ENCODE results near the gene SKI.

Gene SKI

GRCh38 chr1:2229911-2230731 lies 2.0 kb downstream of the SKI start:
- DNase-seq (ENCODE audit: low read depth): no peak
- H3K4me3 ChIP-seq (ENCODE audit: control insufficient read depth, low read depth, low read length): peak overlapping the region; percentile 94
- TF ChIP-seq, protein P1, sequence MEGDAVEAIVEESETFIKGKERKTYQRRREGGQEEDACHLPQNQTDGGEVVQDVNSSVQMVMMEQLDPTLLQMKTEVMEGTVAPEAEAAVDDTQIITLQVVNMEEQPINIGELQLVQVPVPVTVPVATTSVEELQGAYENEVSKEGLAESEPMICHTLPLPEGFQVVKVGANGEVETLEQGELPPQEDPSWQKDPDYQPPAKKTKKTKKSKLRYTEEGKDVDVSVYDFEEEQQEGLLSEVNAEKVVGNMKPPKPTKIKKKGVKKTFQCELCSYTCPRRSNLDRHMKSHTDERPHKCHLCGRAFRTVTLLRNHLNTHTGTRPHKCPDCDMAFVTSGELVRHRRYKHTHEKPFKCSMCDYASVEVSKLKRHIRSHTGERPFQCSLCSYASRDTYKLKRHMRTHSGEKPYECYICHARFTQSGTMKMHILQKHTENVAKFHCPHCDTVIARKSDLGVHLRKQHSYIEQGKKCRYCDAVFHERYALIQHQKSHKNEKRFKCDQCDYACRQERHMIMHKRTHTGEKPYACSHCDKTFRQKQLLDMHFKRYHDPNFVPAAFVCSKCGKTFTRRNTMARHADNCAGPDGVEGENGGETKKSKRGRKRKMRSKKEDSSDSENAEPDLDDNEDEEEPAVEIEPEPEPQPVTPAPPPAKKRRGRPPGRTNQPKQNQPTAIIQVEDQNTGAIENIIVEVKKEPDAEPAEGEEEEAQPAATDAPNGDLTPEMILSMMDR (IDR thresholded peaks at IDR 0.05; ENCODE audit: control insufficient read depth, insufficient read depth, low read depth, low read length, missing control alignments): no peak

- peak overlapping the region; percentile 94 for H3K4me3 ChIP-seq (ENCODE audit: control insufficient read depth, low read depth, low read length)
- no peak for DNase-seq (ENCODE audit: low read depth)
- TF ChIP-seq, protein P1 (IDR thresholded peaks at IDR 0.05; ENCODE audit: control insufficient read depth, insufficient read depth, low read depth, low read length, missing control alignments): no peak
Observed at GRCh38 chr1:2230781-2231531, 2.8 kb downstream of the SKI start.

- TF ChIP-seq, protein P1 (IDR thresholded peaks at IDR 0.05; ENCODE audit: control insufficient read depth, insufficient read depth, low read depth, low read length, missing control alignments): no peak
- H3K4me3 ChIP-seq (ENCODE audit: control insufficient read depth, low read depth, low read length): peak overlapping the region; percentile 94
- DNase-seq (ENCODE audit: low read depth): peak; percentile 42
Observed at GRCh38 chr1:2231532-2232254, 3.6 kb downstream of the SKI start.

GRCh38 chr1:2232255-2232915 lies 4.3 kb downstream of the SKI start:
- DNase-seq (ENCODE audit: low read depth): no peak
- peak overlapping the region; percentile 94 for H3K4me3 ChIP-seq (ENCODE audit: control insufficient read depth, low read depth, low read length)
- TF ChIP-seq, protein P1 (IDR thresholded peaks at IDR 0.05; ENCODE audit: control insufficient read depth, insufficient read depth, low read depth, low read length, missing control alignments): no peak

DNA sequence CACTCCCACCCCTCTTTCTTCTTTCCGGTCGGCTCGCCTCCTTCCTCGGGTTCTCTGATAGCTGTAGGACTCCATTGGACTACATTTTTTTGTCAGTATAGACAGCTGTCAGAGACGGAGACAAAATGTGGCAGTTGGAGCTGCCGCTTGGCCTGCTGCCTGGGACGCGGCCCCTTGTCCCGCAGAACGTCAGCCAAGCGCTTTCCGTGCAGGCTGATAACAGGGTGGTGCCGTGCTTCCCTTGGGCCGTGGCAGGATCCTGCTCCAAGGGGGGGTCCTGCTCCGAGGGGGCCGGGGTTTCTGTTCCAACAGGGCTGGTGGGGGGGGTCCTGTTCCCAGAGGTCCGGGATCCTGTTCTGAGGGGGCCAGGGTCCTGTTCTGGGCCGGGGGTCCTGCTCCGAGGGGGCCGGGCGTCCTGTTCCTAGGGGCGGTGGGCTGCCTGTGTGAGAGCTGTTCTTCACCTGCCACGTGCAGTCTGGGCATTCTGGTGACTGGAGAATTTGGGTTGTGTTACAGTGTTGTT lies 4.9 kb downstream of the SKI start:
- TF ChIP-seq, protein P1 (IDR thresholded peaks at IDR 0.05; ENCODE audit: control insufficient read depth, insufficient read depth, low read depth, low read length, missing control alignments): no peak
- peak overlapping the region; percentile 94 for H3K4me3 ChIP-seq (ENCODE audit: control insufficient read depth, low read depth, low read length)
- DNase-seq (ENCODE audit: low read depth): no peak

DNA sequence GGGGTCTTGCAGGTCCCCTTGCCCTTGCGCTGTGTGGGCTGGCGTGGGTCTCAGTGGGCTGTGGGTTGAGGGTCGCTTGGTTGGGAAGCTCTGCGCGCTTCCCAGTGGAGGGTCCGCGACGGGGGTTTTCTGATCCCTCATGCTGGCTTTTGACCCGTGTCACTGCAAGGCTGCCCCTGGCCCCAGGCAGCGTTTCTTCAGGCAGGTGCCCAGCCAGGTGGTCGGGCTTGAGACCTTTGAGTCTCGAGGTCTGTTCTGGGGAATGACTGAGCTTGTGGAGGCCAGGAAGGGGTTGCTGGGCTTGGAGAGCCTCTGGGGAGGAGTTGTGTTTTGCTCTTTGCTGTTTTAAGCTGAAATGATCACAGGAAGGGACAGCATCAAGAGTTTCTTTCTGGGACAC lies 5.3 kb downstream of the SKI start:
- H3K4me3 ChIP-seq (ENCODE audit: control insufficient read depth, low read depth, low read length): peak overlapping the region; percentile 94
- no peak for DNase-seq (ENCODE audit: low read depth)
- TF ChIP-seq, protein P1 (IDR thresholded peaks at IDR 0.05; ENCODE audit: control insufficient read depth, insufficient read depth, low read depth, low read length, missing control alignments): no peak

All from AG09309 (cell line).